Hematopoietic multipotent progenitor cell treated with erythropoietin and hydrocortisone succinate and interleukin-3 and kit ligand, for 17 days (in vitro differentiated cells): Measurements from ENCODE around the gene SOX6.
"Not testable (repeated sequence)": the region's sequence is repeated elsewhere in the genome, so short reads cannot be mapped to it uniquely, and the experiment has no call there.

Experiments used
- DNase-seq: peaks from one replicate; pipeline ENCODE4 v3.0.0-alpha.2; 2015; ENCODE audit warnings: low spot score

SOX6 gene

DNA sequence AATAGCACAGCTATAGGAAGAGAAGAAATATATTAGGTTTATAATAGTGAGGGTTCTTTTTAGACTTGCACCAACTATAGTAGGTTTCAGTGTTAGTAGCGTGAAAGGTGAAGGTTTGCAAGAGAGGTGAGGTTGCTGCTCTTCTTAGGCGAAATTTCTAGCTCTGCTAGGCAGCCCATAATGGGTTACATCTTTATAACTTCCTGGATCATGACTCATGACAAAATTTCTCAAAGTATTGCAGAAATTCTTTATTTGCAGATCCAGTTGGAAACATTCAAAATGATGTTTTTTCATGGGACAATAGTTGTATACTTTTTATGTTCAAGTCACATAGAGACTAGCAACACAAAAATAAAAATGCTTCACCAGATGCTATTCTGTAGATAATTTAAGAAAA, 260.0 kb downstream of the SOX6 start:
- no peak for DNase-seq

GRCh38 chr11:16095756-16096155, 260.6 kb downstream of the SOX6 start:
- no peak for DNase-seq

- no peak for DNase-seq
Observed at GRCh38 chr11:16093889-16094653, 262.3 kb downstream of the SOX6 start.

DNA sequence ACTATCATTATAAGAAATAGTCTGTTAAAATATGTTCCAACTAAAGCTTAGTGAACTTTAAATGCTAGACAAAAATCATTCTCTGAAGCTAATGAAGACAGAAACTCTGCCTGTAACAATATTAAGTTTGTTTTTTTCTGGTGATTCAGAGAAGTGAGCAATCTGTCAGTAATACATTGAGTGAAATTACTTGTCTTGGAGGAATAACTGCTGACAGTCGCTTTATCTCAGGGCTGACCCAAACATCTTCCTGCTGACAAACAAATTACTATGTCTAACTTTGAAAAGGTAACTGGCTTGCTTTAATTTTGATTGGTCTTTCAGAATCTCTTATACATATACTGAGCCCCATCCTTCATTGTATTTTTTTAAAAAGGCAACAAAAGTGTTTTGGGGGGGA, 264.5 kb downstream of the SOX6 start:
- no peak for DNase-seq

- DNase-seq: no peak
Observed at GRCh38 chr11:16089481-16089880, 266.9 kb downstream of the SOX6 start.

GRCh38 chr11:16088774-16089173, 267.6 kb downstream of the SOX6 start:
- no peak for DNase-seq

DNA sequence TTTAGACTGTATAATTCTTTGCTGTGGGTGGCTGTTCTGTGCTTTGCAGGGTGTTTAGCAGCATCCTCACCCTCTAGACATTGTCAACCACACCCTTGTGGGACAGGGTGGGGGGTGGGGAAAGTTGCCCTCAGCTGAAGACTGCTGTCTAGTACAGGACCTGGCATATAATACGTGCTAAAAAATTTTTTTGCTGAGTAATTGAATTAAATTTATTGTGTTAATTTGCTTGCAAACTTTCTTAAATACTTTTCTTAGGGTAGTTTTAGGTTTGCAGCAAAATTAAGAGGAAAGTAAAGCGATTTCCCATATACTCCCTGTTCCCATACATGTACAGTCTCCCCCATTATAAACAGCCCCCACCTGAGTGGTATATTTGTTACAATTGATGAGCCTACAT, 268.5 kb downstream of the SOX6 start:
- DNase-seq: no peak

DNA sequence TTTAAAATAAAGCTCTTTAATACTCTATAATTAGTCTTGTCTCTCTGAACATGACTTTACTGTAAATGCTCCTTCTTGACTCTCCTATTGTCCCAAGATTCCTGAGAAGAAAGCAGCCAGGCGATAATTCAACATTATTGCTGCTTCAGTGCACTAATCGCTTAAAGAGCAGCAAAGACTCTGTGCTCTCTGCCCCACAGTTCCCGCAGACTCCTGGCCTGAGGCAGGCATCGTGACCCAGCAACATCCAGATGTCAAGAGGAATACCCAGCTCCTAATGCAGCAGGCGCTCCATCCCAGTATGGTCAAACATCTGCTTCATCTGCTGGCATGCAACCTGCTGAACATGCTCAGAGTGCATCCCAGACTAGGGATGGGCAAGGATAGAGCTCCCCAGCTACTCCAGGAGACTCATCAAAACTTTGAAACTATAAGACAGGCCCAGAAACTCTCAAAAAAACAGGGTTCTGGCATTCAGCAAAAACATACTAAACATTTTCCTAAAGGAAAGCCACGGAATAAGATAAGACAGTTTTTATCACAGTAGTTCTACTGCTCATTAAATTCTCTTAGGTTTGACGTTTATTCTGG, 270.0 kb downstream of the SOX6 start:
- no peak for DNase-seq

- no peak for DNase-seq
Observed at GRCh38 chr11:16082095-16083055, 274.0 kb downstream of the SOX6 start.

GRCh38 chr11:16081382-16082094, 274.8 kb downstream of the SOX6 start:
- DNase-seq: no peak

GRCh38 chr11:16080688-16081381, 275.5 kb downstream of the SOX6 start:
- no peak for DNase-seq

- no peak for DNase-seq
Observed at GRCh38 chr11:16078936-16079335, 277.4 kb downstream of the SOX6 start.

GRCh38 chr11:16070573-16070972, 285.8 kb downstream of the SOX6 start:
- DNase-seq: no peak

DNA sequence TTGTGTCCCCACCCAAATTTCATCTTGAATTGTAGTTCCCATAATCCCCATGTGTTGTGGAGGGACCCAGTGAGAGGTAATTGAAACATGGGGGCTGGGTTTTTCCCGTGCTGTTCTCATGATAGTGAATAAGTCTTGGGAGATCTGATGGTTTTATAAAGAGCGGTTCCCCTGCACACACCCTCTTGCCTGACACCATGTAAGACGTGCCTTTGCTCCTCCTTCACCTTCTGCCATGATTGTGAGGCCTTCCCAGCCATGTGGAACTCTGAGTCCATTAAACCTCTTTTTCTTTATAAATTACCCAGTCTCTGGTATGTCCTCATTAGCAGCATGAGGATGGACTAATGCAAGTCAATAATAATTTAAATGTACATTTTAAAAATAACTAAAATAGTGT, 289.1 kb downstream of the SOX6 start:
- not testable (repeated sequence) for DNase-seq

DNA sequence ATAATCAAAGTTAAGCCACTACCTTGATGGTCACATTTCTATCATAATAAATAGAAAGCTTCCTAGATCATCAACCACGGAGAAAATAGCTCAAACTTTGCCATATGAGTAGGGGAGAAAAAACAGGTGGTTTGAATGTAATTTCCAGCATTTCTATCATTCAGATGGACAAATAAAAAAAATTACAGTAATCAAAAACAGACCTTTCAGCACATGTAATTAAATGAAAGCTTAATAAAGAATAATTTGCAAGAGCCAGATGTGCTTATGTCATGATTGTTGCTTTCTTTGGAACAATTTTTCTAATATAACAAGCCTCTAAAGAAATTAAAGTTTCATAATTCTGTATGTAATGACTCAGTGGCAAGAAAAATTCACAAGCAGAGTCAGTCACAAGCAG, 297.0 kb downstream of the SOX6 start:
- no peak for DNase-seq

DNA sequence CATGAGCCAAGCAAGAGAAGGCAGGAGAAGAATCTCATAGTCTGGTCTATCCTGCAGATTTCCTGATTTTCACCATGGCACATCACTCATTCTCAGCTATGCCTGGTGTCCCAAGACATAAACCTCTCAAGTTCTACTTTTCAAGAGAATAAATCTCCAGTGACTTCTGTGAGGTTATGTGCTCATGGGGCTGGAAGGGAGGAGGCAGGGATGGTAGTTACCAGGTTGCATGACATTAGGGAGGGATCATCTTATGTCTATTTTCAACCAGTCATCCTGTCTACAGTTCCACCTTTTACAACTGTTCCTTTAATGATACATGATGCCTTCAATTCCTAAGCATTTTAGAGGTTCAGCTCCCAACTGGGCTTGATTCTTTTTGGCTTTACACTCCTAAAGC, 297.7 kb downstream of the SOX6 start:
- DNase-seq: no peak

DNA sequence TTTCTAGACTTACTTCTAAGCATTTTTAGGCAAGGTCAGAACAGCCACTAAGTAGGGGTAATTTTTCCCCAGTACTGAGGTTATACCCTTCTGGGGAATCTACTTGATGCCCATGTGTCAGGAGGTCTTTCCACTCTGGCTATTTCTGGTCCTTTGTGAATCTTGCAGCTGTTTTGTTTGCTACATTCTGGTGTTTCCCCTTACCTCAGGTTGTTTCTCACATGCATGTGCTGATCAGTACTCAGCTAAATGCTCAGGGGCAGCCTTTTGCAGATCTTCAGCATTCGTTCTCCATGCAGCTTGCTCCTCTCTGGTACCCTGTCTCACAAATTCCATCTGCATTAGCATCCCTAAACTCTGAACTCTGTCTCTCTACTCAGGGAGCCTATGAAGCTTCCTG, 303.6 kb downstream of the SOX6 start:
- no peak for DNase-seq

GRCh38 chr11:16049611-16050010, 306.7 kb downstream of the SOX6 start:
- DNase-seq: no peak

GRCh38 chr11:16047073-16047472, 309.3 kb downstream of the SOX6 start:
- DNase-seq: no peak

DNA sequence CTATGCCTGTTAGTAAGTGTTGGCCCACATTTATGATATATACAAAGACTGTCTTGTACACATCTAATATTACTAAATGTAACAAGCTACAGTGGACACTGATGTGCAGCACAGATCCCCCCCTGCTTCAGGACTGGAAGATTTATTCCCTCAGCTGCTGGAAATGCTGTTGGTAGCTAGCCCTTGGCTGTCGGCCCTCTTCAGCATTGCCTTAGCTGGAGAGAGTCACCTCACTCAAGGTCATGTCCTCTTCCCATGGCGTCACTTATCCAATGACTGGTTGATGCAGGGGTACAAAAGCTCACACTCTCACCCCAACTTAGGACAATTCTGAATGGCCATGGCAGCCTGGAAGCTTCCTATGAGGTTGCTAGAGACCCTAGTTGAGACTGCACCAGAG, 312.7 kb downstream of the SOX6 start:
- DNase-seq: no peak

DNA sequence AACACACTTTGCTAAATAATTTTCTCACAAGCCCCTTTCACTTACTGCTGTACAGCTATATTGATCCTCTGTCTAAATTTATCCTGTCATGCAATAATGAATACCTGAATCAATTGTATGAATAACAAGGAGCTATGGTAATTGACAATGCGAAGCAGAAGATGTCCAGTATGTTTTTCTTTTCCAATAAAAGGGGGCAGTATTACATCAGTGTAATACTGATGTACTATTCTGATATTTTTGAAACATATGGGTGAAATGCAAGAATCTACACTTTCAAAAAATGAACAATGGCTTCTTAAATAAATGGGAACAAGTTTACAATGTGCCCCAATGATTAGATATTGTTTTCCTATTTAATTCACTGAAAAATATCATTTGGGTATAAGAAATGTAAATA, 315.1 kb downstream of the SOX6 start:
- no peak for DNase-seq

GRCh38 chr11:16040151-16040550, 316.2 kb downstream of the SOX6 start:
- no peak for DNase-seq
